ENCODE measurements around the gene C20orf204.

- no peak for TF ChIP-seq EP300 (IDR thresholded peaks at IDR 0.05)
- no peak for TF ChIP-seq CTCF (IDR thresholded peaks at IDR 0.05)
- TF ChIP-seq POLR2A (IDR thresholded peaks at IDR 0.05) = no peak
These were observed 40.3 kb downstream of the C20orf204 start for GRCh38 chr20:64076061-64076997.

Measured in tibial nerve (tissue), 4 donors.